Measurements from ENCODE around the gene SIDT1.
"Not testable (repeated sequence)": the region's sequence is repeated elsewhere in the genome, so short reads cannot be mapped to it uniquely, and the experiment has no call there.

The SIDT1 gene

DNA sequence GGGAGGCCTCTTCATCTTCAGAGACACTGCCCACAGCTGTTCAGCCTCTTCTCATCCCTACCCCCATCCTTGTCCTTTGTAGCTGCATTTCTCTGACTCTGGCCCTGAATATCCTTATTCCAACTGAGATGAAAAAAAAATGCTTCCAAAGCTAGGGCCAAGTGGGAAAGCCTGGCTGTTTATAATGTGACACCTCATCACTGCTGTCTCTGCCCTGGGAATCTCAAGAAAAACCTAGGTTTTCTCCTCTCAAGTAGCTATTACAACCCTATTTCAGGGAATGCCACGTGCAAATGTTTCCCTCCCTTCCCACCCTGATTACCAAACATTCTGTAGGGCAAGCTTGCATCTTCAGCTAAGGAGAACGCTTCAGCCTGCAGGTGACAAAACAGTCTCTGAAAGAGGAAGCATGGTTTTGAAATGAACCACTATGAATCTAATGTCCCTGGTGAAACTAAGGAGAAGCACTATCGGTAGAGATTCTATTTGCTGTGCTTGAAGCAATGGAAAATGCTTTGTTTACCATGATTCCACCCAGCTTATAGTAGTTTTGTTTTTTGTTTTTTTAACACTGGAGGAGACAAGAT, 98.7 kb downstream of the SIDT1 start:
- H3K4me1 ChIP-seq (ENCODE audit: control insufficient read depth, insufficient read depth, low read length): no peaks in the 10 kb centered on the region
- no peak overlapping the region for H3K27ac ChIP-seq (ENCODE audit: low read length)
- H3K36me3 ChIP-seq (ENCODE audit: control insufficient read depth, insufficient read depth, low read length): no peaks in the 10 kb centered on the region
- H3K4me3 ChIP-seq (ENCODE audit: low read length): no peak overlapping the region
- H3K27me3 ChIP-seq (ENCODE audit: control insufficient read depth, insufficient read depth, low read length): no peaks in the 10 kb centered on the region
- no peak for DNase-seq (ENCODE audit: low read depth, low spot score)
- WGBS (ENCODE audit: insufficient coverage, insufficient read length): no CpG with 5 or more reads among the region's 3 CpGs
- no peaks in the 10 kb centered on the region for H3K9me3 ChIP-seq (ENCODE audit: control insufficient read depth, insufficient read depth, low read length)

DNA sequence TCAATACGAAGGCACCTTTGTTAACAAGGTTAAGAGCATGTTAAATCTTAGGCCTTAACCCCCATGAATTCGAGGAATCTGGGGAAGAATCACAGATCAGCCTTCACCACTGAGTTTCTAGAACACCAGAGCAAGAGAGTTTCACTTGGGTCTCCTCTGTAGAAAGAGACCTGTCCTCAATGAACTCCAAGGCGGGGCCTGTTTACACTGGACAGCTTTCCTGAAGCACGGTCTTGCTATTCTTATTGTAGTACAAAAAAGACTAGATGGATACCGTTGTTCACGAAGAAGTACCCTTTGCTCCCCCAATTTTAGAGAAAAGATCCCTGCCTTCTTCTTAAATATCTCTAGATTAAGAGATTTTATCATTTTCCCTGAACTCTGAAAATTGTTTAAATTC, 99.2 kb downstream of the SIDT1 start:
- Histone ChIP-seq H3K9me3 (ENCODE audit: control insufficient read depth, insufficient read depth, low read length) (no peaks in the 10 kb centered on the region), H3K36me3 (ENCODE audit: control insufficient read depth, insufficient read depth, low read length) (no peaks in the 10 kb centered on the region), H3K4me1 (ENCODE audit: control insufficient read depth, insufficient read depth, low read length) (no peaks in the 10 kb centered on the region), H3K27ac (ENCODE audit: low read length) (no peak overlapping the region), H3K27me3 (ENCODE audit: control insufficient read depth, insufficient read depth, low read length) (no peaks in the 10 kb centered on the region), H3K4me3 (ENCODE audit: low read length) (no peak overlapping the region)
- DNase-seq (ENCODE audit: low read depth, low spot score): no peak
- WGBS (ENCODE audit: insufficient coverage, insufficient read length): no CpG with 5 or more reads among the region's 6 CpGs

- Histone ChIP-seq H3K27me3 (ENCODE audit: control insufficient read depth, insufficient read depth, low read length) (no peaks in the 10 kb centered on the region), H3K27ac (ENCODE audit: low read length) (no peak overlapping the region), H3K4me1 (ENCODE audit: control insufficient read depth, insufficient read depth, low read length) (no peaks in the 10 kb centered on the region), H3K36me3 (ENCODE audit: control insufficient read depth, insufficient read depth, low read length) (no peaks in the 10 kb centered on the region), H3K9me3 (ENCODE audit: control insufficient read depth, insufficient read depth, low read length) (no peaks in the 10 kb centered on the region), H3K4me3 (ENCODE audit: low read length) (no peak overlapping the region)
- DNase-seq (ENCODE audit: low read depth, low spot score): no peak
- no CpG with 5 or more reads among the region's 8 CpGs for WGBS (ENCODE audit: insufficient coverage, insufficient read length)
These were observed 102.6 kb downstream of the SIDT1 start for GRCh38 chr3:113634782-113635474.

- H3K9me3 ChIP-seq (ENCODE audit: control insufficient read depth, insufficient read depth, low read length); H3K27me3 ChIP-seq (ENCODE audit: control insufficient read depth, insufficient read depth, low read length); H3K4me3 ChIP-seq (ENCODE audit: low read length); H3K27ac ChIP-seq (ENCODE audit: low read length); H3K36me3 ChIP-seq (ENCODE audit: control insufficient read depth, insufficient read depth, low read length); DNase-seq (ENCODE audit: low read depth, low spot score); H3K4me1 ChIP-seq (ENCODE audit: control insufficient read depth, insufficient read depth, low read length): not testable (repeated sequence)
- no CpG with 5 or more reads among the region's 7 CpGs for WGBS (ENCODE audit: insufficient coverage, insufficient read length)
These were observed 103.7 kb downstream of the SIDT1 start for GRCh38 chr3:113636034-113636433.

DNA sequence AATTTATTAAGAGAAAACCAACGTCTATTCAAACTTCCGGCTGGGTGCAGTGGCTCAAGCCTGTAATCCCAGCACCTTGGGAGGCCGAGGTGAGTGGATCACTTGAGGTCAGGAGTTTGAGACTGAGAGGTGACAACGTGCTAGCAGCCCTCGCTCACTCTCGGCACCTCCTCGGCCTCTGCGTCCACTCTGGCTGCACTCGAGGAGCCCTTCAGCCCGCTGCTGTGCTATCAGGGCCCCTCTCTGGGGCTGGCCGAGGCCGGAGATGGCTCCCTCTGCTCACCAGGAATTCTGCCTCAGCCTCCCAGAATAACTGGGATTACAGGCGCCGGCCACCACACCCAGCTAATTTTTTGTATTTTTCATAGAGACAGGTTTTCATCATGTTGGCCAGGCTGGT, 105.4 kb downstream of the SIDT1 start:
- Histone ChIP-seq H3K36me3 (ENCODE audit: control insufficient read depth, insufficient read depth, low read length) (no peaks in the 10 kb centered on the region), H3K4me3 (ENCODE audit: low read length) (no peak overlapping the region), H3K4me1 (ENCODE audit: control insufficient read depth, insufficient read depth, low read length) (no peaks in the 10 kb centered on the region), H3K27ac (ENCODE audit: low read length) (no peak overlapping the region), H3K9me3 (ENCODE audit: control insufficient read depth, insufficient read depth, low read length) (no peaks in the 10 kb centered on the region), H3K27me3 (ENCODE audit: control insufficient read depth, insufficient read depth, low read length) (no peaks in the 10 kb centered on the region)
- no CpG with 5 or more reads among the region's 14 CpGs for WGBS (ENCODE audit: insufficient coverage, insufficient read length)
- DNase-seq (ENCODE audit: low read depth, low spot score): no peak

- H3K36me3 ChIP-seq (ENCODE audit: control insufficient read depth, insufficient read depth, low read length): no peaks in the 10 kb centered on the region
- H3K4me1 ChIP-seq (ENCODE audit: control insufficient read depth, insufficient read depth, low read length): no peaks in the 10 kb centered on the region
- WGBS (ENCODE audit: insufficient coverage, insufficient read length): no CpG with 5 or more reads among the region's 3 CpGs
- H3K9me3 ChIP-seq (ENCODE audit: control insufficient read depth, insufficient read depth, low read length): no peaks in the 10 kb centered on the region
- H3K27ac ChIP-seq (ENCODE audit: low read length): no peak overlapping the region
- no peaks in the 10 kb centered on the region for H3K27me3 ChIP-seq (ENCODE audit: control insufficient read depth, insufficient read depth, low read length)
- DNase-seq (ENCODE audit: low read depth, low spot score): no peak
- no peak overlapping the region for H3K4me3 ChIP-seq (ENCODE audit: low read length)
These were observed 106.6 kb downstream of the SIDT1 start for GRCh38 chr3:113638910-113639309.

DNA sequence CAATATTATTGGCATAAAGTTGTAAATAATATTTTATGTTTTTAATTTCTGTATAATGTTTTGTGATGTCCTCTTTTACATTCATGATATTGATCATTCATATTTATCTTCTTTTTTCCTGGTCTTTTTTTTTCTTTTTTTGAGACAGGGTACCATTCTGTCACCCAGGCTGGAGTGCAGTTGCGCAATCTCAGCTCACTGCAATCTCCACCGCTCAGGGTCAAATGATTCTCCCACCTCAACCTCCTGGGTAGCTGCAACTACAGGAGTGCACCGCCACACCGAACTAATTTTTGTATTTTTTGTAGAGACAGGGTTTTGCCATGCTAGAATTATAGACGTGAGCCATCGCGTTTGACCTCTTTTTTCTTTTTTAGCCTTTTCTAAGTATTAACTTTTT, 111.2 kb downstream of the SIDT1 start:
- no CpG with 5 or more reads among the region's 7 CpGs for WGBS (ENCODE audit: insufficient coverage, insufficient read length)
- H3K36me3 ChIP-seq (ENCODE audit: control insufficient read depth, insufficient read depth, low read length): no peaks in the 10 kb centered on the region
- no peaks in the 10 kb centered on the region; the same call in 1 of the 2 replicates for H3K9me3 ChIP-seq (ENCODE audit: control insufficient read depth, insufficient read depth, low read length)
- no peak overlapping the region for H3K27ac ChIP-seq (ENCODE audit: low read length)
- no peak overlapping the region for H3K4me3 ChIP-seq (ENCODE audit: low read length)
- no peaks in the 10 kb centered on the region for H3K4me1 ChIP-seq (ENCODE audit: control insufficient read depth, insufficient read depth, low read length)
- no peak for DNase-seq (ENCODE audit: low read depth, low spot score)
- H3K27me3 ChIP-seq (ENCODE audit: control insufficient read depth, insufficient read depth, low read length): no peaks in the 10 kb centered on the region

GRCh38 chr3:113648524-113648923, 116.2 kb downstream of the SIDT1 start:
- no peaks in the 10 kb centered on the region for H3K4me1 ChIP-seq (ENCODE audit: control insufficient read depth, insufficient read depth, low read length)
- no peak overlapping the region for H3K4me3 ChIP-seq (ENCODE audit: low read length)
- no peaks in the 10 kb centered on the region; the same call in 1 of the 2 replicates for H3K36me3 ChIP-seq (ENCODE audit: control insufficient read depth, insufficient read depth, low read length)
- no peak overlapping the region for H3K27ac ChIP-seq (ENCODE audit: low read length)
- no peak for DNase-seq (ENCODE audit: low read depth, low spot score)
- H3K27me3 ChIP-seq (ENCODE audit: control insufficient read depth, insufficient read depth, low read length): no peaks in the 10 kb centered on the region
- H3K9me3 ChIP-seq (ENCODE audit: control insufficient read depth, insufficient read depth, low read length): no peaks in the 10 kb centered on the region; the same call in 1 of the 2 replicates

GRCh38 chr3:113649174-113649845, 117.0 kb downstream of the SIDT1 start:
- Histone ChIP-seq H3K27me3 (ENCODE audit: control insufficient read depth, insufficient read depth, low read length) (no peaks in the 10 kb centered on the region), H3K27ac (ENCODE audit: low read length) (no peak overlapping the region), H3K9me3 (ENCODE audit: control insufficient read depth, insufficient read depth, low read length) (no peaks in the 10 kb centered on the region), H3K4me1 (ENCODE audit: control insufficient read depth, insufficient read depth, low read length) (no peaks in the 10 kb centered on the region), H3K36me3 (ENCODE audit: control insufficient read depth, insufficient read depth, low read length) (no peaks in the 10 kb centered on the region; the same call in 1 of the 2 replicates), H3K4me3 (ENCODE audit: low read length) (no peak overlapping the region)
- DNase-seq (ENCODE audit: low read depth, low spot score): no peak
- no CpG with 5 or more reads among the region's 6 CpGs for WGBS (ENCODE audit: insufficient coverage, insufficient read length)

- Histone ChIP-seq H3K9me3 (ENCODE audit: control insufficient read depth, insufficient read depth, low read length) (no peaks in the 10 kb centered on the region), H3K4me1 (ENCODE audit: control insufficient read depth, insufficient read depth, low read length) (no peaks in the 10 kb centered on the region), H3K36me3 (ENCODE audit: control insufficient read depth, insufficient read depth, low read length) (no peaks in the 10 kb centered on the region; the same call in 1 of the 2 replicates), H3K27me3 (ENCODE audit: control insufficient read depth, insufficient read depth, low read length) (no peaks in the 10 kb centered on the region), H3K4me3 (ENCODE audit: low read length) (no peak overlapping the region), H3K27ac (ENCODE audit: low read length) (no peak overlapping the region)
- no CpG with 5 or more reads among the region's 1 CpG for WGBS (ENCODE audit: insufficient coverage, insufficient read length)
- no peak for DNase-seq (ENCODE audit: low read depth, low spot score)
These were observed 122.0 kb downstream of the SIDT1 start for GRCh38 chr3:113654310-113654709.
